HG03103 (cell line): ENCODE data around the gene DIS3L.
"Not testable (repeated sequence)": the region's sequence is repeated elsewhere in the genome, so short reads cannot be mapped to it uniquely, and the experiment has no call there.

Experiments used
- ATAC-seq: cut with Tn5 transposase; IDR thresholded peaks from one replicate; pipeline ENCODE4 v1.9.1; 2021; ENCODE audit warnings: low read depth; ENCODE audit not compliant: unreplicated experiment

DIS3L gene

DNA sequence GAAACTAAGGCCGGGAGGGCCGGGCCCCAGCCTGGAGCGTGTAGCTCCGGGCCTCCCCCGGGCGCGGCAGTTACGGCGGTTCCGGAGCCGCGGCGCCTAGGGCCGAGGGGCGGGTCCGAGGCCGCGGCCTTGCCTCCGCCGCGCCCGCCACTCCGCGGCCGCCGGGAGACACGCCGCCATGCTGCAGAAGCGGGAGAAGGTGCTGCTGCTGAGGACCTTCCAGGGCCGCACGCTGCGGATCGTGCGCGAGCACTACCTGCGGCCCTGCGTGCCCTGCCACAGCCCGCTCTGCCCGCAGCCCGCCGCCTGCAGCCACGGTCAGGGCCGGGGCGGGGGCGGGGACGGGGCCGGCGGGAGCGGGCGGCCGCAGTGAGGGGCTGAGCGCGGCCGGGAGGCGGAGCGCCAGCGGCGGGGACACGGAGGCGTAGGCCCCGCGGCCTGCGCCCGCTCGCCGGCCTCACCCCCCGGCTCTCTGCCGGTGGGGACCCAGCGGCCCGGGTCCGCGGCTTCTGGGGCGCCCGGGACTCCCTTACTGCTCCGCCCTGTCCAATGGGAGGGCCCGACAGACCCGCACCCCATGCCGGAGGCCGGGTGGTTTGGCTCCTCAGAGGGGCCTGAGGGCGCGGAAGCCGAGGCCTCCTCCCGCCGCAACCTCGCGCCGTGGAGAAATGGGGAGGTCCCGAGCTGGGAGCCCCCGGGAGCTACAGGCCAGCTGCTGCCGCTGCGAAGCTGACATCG is at the start of gene DIS3L:
DIS3L (plus strand) TSS at position 150 of the 738 bp plus-strand sequence; CDS start at position 179, 29 bp downstream.
- peak; percentile 52 for ATAC-seq

DNA sequence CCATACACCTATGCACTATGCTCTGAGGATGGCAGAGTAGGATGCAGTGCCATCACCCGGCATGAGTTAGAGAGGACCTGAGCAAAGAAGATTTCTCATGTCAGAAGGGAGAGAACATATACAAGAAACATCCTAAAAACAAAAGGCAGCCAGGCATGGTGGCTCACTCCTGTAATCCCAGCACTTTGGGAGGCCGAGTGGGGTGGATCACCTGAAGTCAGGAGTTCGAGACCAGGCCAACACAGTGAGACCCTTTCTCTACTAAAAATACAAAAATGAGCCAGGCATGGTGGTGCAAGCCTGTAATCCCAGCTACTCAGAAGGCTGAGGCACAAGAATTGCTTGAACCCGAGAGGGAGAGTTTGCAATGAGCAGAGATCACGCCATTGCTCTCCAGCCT is 47.5 kb upstream of the DIS3L start:
- ATAC-seq = not testable (repeated sequence)

DNA sequence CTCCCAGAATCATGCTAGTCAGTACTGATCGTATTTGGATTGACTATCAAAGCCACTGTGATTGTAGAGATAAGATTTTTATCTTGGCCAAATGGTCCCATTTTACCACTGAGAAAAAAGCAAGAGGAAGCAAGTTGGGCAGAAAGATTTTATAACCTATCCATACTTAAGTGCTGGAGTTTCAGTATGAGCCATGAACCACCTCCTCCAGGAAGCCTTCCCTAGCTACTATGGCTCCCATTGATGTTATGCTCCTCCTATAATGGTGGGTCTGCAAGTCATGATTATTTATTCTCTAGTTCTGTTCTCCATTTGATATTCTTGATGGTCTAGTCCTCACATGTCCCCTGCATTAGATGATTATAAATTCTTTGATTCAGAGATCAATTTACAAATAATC is 46.4 kb upstream of the DIS3L start:
- no peak for ATAC-seq

DNA sequence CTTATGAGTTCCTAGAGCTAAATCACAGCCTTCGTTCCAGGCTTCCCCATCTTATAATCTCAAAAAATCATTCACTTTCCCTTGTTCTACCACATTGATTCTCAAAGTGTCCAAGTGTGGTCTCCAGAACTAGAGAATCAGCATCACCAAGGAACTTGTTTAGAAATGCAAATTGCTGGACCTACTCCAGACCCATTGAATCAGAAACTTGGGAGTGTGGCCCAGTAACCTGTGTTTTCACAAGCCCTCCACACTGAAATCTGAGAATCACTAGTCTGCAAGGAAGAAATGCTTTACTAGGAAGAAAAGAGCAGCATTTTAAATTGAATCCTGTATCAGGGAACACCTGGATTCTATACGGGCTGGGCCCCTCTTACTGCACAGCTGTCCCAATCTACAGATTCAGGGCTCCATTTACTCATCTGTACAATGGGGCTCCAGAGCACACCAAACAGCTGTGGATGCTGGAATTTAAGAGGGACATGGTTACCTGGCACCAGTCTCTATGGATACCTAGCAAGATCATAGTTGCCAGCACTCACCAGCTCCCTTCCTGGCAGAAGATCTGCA is 43.7 kb upstream of the DIS3L start:
- ATAC-seq = no peak

DNA sequence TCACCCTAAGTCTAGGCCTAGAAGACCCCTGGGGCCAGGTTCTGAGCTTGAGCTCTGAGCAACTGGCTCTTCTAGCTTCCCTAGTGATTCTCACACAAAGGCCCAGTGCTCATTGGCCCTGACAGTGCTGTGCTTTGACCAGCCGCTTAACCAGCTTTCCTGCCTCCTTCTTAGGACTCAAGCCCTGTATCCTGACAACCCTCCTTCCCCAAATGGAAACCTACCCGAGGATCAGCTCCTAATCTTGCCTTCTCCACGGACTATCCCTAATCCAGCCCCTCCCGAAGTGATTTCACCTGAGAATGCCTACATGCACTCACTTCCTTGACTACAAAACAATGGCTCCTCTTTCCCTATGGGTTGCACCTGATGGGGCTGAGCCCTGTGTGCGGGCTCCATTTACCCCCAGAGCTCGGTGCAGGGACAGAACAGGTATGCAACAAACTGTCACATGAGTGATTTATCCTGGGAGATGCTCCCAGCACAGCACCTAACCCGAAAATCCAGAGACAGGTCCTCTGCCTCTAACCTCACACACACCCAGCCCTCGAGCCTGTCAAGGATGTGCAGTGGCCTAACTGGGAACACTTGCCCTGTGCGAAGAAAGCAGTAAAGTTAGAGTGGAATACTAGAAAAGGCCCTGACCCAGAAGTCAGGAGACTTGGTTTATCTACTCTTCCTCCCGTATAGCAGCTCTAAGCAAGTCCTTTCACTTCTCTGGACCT is 42.1 kb upstream of the DIS3L start:
- ATAC-seq = no peak

DNA sequence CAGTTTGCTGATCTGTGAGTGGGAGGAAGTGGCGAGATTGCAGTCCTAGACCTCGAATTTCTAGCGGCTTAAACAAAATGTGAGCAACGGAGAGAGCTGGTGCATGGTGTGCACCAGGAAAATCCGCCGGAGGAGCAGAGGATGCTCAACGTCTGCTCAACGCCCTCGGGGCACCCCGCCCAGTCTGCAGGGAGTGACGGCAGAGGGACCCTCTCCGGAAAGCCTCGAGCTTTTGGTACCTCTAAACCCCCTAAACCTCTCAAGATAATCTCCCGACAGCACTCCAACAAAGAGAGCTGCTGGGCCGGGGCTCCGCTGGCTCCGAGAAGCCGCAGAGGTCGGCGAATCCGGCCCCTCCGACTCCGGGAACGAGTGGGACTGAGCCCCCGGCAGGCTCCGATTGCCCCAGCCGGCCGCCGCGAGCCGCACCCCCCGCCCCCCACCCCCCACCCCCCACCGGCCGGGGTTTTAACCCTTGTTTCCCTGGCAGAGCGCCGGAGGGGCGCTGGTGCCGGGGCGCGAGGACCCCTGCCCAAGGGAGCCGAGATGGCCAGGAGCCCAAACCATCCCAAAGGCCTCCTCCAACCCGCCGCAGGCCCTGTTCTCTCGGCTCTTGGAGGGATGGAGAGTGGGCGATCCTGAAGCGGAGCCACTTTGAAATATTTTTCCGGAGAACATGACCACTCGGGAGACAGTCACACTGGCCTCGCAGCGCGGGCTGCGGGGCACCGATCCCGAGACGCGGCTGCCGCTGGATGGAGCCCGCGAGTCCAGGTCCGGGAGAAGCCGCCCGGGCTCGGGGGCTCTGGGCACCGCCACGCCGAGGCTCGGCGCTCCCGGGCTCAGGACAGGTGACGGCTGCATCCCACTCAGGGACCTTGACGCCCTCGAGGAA is 41.3 kb upstream of the DIS3L start:
- ATAC-seq = no peak

DNA sequence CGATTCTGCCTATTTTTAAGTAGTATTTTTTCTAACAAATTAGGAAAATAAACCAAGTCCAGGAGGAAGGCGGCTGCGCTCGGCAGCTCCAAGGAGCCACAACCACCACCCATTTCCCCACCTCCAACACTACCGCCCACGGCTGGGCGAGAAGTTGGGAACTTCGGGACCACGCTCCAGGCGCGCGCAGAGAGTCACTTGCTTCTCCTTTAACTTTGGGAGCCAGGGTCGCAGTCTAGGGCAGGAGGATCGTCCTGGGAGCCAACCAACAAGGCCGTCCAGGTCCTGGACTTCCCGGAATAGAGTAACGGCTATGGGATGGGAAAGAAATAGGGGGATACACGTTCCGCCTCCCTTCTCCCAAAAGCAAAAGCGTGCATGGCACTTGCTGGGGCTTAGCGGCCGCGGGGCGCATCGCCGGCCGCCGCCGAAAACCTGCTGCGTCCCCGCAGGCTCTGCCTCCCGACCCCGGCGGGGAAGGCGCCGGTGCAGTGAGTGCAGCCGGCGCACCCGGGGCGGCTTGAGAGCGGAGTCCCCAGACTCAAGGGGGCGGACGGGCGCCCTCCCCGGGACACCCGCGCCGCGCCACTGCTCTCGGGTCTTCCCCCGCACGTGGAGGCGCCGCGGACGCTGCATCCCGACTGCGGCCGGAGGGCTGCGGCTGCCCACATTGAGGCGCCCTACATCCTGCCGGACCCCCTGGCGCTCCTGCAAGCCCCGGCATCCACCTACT is 40.5 kb upstream of the DIS3L start:
- no peak for ATAC-seq

DNA sequence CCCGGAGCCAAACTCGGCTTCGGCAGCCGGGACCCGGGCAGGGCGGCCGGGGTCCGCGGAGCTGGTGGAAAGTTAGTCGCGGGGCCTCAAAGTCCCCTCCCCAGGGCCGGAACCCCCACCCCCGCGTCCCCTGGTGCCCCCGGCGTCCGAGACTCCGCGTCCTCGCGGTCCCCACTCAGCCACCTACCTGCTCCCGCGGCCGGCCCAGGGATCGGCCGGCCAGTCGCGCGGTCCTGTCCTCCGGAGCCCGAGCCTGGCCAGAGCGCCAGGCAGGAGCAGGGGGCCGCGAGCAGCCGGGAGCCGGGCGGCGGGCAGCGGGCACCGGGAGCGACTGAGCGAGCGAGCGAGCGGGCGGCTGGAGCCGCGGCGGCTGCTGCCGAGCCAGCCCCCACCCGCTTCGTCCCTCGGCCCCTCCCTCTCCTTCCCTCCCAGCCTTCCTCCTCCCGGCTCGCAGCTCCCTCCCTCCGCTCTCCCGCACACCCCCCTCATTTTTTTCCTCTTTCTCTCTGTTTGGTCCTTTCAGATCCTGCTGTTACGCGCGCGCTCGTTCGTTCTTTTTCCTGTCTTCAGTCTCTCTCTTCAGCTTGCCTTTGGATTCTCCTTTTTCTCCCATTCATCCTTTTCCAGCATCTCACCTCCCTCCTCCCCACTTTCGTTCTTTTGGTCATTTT is 39.8 kb upstream of the DIS3L start, which contains the start of gene MEGF11:
MEGF11 (minus strand) TSS at position 333 of the 671 bp plus-strand sequence. CDS start 125,347 bp downstream, outside the sequence.
- no peak for ATAC-seq

DNA sequence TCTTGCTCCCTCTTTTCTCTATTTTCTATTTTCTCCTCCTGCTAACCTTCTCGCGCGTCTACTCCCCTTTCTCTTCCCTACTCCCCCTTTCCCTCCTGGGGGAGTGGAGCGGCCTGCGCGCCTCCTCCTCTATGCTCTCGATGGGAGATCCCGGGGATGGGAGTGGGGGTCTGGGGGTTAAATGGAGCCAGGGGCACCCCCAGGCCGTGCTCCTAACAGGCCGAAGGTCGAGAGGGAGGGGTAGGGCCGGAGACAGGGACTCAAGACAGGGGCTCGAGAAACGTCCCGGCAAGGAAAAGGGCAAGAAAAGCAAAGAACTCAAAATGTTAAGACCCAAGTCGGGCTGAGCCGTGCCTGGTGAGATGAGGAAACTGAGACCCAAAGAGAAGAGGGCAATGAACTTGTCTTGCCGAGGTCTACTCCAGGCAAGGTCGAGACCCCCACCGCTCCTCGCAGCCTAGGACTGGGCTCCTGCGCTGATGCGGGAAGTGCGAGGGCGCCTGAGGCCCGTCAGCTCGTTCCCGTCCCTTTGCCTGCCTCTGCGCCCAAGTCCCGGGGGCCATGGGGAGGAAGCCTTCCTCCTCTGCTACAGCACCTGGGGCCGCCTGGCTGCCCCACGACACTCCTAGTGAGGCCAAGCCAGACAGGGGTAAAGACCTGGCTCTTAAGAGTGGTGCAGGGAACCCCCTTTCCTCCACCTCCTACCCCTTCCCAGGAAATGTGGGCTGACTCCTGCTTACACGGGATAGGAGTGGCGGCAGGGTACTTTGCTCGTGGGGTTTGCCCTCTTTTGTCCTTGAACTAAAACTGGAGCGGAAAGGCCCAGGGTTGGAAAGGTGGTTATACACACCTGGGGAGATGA is 39.0 kb upstream of the DIS3L start:
- no peak for ATAC-seq

DNA sequence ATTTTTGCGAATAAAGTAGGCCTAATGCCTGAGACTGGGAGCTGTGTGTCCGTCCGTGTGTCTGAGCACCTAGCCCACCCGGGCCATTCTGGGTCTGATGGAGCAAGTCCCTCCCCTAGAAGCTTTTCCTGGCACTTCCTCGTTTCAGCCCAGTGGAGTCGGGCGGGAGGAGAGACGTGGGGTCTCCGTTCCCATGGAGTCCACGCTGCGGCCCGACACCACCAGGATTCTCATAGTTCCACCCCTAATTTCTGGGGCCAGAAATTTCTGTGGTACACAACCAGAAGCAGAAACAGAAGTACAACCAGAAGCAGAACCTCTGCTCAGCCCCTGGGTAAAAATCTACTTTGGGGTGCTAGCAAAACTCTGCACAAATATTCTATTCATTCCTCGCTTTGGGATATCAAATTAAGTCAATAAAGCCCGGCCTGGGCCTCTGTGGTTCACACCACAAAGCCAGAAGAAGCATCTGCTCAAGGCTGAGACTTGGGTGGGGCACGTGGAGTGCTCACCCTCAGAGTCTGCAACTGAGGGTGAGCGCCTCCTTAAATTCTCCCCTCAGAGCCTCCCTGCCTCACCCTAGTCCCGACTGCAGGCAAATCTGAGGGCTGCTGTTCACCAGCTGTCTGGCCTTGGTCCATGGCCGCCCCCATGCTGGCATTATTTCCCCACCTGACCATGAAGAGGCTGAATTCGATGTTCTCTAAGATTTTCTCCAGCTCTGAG is 38.3 kb upstream of the DIS3L start:
- ATAC-seq = no peak

DNA sequence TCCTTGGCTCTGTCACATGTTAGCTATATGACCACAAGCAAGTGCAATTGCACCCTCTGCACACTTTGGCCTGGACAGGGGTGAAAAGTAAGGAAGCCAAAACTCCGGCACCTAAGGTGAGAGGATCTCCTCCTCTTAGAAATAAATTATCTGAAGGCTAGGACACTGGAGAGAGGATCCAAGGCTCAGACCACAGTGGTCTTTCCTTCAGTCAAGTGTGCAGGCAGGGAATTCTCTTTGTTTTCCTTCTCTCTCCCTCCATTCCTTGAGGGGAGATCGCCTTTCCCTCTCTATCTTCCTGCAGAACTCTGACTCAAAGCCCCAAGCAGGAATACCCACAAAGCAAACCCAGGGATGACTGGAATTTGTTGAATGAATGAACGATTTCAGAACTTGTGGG is 36.7 kb upstream of the DIS3L start:
- ATAC-seq = no peak

DNA sequence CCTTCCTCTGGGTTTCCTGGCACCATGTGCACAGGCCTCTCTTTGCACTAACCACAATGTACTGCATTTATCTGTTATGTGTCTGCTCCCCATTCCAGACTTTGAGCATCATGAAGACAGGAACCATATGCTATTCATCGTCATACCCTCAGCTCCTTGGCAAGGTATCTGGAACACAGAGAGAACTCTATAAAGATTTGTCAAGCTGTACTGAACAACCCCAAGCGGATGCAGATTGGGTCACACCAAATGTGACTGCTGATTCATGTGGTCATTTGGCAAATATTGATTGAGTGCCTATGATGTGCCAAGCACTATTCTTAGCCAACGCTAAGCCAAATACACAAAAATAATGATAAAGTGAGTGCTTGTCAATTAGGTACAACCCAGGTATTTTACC is 32.3 kb upstream of the DIS3L start:
- no peak for ATAC-seq

DNA sequence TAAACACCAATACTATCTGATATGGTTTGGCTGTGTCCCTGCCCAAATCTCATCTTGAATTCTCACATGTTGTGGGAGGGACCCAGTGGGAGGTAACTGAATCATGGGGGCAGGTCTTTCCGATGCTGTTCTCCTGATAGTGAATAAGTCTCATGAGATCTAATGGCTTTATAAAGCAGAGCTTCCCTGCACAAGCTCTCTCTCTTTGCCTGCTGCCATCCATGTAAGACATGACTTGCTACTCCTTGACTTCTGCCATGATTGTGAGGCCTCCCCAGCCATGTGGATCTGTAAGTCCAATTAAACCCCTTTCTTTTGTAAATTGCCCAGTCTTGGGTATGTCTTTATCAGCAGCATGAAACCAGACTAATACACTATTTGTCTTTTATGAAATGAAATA is 30.5 kb upstream of the DIS3L start:
- ATAC-seq = not testable (repeated sequence)

DNA sequence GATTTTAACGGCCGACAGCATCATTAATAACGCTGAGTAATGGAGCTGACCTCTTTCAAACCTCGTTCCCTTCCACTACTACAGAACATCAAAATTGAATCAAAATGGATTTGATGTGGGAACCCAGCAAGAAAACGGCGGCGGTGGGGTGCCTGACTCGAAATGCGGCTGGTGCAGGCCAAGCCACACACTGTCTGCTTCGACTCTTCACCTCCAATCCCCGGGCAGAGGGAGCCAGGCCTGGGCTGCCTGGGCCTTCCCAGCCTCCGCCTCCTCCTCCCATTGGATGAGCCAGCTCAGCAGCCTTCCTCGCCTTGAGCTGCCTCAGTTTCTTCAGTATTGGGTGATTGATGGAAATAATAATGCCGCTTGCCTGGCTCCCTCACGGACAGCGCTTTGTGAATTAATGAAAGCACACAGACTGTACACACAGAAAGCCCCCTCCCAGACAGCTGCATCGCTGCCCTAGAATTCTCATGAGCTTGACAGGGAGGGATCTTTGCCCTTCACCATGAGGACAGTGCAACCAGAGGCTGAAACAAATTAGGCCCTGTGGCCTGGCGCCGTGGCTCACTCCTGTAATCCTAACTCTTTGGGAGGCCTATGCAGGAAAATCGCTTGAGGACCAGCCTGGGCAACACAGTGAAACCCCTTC is 28.4 kb upstream of the DIS3L start:
- ATAC-seq = no peak

DNA sequence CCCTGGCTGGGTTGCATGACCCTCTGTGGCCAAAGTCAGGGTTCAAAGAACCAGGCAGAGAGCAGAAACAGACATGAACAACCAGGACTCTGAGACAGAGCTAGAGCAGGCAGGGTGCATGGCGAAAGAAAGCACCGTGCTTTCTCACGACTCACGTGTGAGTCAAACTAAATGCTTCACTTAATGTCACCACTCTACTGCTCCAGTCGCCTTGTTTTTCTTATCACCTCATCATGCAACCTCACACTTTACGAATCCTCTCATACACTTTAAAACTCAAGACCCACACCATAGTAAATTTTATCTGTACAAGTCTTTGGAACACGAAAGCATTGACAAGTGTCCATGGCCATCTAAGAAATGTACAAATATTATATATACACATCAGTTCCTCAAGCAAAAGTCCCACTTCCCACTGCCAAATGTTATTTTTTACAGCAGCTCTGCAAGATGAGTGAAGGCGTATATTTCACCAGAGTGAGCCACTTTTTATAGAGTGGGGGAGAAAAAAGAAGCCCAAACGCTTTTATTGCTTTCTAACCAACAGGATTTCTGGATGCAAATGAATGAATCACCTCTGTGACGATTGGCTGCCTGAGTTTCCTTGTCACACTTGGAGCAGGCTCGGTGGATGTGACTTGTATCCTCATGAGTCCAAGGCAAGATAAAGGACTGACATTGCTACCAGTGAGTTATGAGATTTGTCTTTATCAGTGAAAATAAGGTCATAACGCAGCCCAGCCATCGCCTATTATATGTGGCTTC is 23.9 kb upstream of the DIS3L start:
- no peak for ATAC-seq

DNA sequence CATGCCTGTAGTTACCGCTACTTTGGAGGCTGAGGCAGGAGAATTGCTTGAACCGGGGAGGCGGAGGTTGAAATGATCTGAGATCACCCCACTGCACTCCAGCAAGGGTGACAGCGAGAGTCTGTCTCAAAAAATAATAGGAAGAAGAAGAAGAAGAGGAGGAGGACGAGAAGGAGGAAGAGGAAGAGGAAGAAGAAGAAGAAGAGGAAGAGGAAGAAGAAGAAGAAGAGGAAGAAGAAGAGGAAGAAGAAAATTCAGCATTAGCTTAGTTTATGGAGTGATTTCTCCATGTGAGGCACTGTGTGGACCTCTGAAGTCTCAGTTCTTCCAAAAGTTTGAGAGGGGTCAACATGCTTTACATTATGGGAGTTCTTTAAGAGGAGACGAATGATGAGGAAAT is 22.4 kb upstream of the DIS3L start:
- ATAC-seq = no peak

DNA sequence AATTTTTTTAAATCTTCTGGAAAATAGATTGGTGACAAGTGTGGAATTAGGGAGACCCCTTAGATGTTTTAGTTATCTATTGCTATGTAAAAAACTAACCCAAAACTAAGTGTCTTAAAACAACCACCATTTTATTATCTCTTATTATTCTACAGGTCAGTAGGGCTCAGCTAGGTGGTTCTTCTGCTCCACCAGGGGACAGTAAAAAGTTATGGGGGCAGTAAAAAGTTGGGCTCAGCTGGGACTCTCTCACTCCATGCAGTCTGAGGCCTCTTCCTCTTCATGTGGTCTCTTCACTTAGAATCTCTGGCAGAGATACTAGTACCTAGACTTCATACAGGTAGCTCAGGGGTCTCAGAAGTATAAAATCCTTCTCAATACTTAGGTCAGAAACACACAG is 18.0 kb upstream of the DIS3L start:
- no peak for ATAC-seq
